NCI-H2196 treated with DMSO at 0.1 percent for 48 hours (cell line): Measurements from ENCODE around the gene DLG3.

Experiments used
- DNase-seq: peaks from one replicate; lab custom pipeline; 2025; ENCODE audit not compliant: unreplicated experiment; lab: John Stamatoyannopoulos, UW

The DLG3 gene

DNA sequence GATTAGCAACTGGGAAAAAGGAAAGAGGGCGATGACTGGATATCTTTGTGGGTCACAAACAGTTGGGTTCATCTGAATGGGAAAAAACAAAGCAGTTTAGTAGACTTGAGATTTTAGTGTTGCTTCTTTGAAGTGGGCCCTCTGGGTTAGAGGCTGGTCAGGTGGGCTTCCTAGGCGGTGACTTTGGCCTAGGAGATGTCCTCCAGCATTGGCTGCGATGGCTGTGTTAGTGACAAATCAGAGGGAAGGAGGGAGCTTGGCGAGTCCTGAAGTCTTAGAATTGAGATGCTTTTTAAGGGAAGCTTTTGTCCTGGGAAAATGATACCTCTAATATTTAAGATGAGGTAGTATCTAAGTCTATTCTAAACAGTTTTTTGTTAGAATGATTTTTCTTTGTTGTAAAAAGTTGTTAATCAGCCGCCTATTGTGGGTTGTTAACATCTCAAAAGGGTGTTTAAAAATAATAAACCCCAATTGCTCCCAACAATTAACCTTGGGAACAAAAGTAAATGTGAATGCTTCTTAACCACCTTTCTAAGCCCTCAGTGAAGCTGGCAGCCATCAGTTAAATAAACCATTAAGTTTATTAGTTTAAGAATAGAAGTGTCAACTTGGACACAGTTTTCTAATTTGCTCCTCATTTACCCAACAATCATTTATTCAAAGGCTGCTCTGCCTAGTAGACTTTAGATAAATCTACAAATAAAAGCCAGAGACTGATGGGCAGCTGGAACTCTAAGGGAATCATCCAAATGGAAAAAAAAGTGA, 31.7 kb downstream of the DLG3 start:
- DNase-seq = no peak

DNA sequence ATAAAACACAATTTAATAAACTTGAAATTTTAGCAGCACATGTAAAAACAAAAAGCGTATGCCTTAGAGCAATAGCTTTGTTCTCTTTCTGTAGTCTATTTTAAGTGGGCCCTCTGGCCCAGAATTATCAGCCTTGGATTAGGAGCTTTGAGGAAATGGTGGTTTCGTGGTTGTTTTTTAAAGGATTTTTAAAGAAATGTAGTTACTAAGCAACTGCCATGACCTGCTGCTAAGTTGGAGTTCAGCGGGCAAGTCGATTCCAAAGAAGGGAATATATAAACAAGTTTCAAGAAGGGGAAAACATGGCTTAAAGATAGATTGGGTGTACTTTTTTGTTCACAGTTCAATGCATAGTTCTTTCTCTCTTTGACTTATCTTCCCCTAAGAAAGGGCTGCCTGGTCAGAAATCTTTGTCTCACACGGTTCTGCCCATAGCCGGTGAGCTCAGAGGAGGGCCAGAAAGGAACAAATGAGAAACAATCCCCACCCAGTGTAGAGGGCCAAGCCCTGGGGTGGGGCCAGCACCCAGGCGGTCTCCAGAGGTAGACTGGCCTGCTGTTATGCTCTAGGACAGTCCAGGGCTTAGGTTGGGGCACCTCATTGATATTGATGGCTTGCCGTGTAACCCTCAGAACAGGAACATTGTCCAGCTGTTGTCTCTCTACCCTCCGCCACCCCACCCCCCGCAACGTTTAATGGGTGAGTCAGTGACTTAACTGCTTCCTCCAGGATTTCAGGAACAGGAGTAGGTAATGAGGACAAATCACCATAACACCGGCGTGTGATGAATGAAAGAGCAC, 32.5 kb downstream of the DLG3 start:
- DNase-seq = no peak

DNA sequence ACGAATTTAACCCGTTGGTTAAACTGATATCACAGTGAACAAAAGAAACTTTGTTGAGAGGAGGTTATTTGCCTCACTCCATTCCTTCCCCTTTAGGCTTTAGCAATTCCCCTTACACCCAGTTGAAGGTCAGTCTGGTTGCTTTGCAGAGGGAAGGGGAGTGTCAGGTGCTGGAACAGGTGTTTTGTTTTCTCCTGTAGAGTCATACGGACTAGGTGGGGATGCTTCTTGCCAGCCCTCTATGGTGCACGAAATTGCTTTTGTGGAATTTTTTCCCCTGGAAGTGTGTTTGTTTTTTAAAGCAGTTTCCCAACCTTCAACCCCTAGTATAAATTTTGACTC, 33.1 kb downstream of the DLG3 start:
- no peak for DNase-seq

DNA sequence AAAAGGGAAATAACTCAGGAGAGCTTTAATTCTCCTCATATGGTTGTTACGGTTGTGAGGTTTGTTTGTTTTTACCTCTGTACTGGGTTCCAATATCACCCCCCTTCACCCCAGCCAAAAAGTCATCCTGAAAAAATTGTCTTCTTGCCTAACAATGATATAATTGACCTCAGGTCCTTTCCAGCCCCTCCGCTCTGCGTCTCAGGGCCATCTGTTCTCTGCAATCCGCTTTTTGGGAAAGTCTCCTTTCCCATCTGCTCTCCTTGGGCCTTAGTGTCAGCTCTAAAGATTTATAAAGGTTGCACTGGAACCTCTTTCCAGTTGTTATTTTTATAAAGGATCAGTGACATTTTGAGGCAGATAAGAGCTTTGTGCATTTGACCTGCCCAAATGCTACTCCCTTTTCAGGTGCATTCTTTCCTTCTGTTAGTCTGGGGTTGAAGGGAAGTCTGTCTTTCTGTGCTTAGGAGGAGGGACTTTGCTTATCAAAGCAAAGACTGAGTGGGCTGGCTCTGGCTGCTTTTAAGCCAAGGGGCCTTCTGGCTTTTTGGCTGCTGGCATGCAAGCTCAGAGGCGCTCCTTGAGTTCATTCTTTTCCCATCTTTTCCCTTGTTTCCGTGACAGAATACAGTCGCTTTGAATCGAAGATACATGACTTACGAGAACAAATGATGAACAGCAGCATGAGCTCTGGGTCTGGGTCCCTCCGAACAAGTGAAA, 34.1 kb downstream of the DLG3 start:
- no peak for DNase-seq

DNA sequence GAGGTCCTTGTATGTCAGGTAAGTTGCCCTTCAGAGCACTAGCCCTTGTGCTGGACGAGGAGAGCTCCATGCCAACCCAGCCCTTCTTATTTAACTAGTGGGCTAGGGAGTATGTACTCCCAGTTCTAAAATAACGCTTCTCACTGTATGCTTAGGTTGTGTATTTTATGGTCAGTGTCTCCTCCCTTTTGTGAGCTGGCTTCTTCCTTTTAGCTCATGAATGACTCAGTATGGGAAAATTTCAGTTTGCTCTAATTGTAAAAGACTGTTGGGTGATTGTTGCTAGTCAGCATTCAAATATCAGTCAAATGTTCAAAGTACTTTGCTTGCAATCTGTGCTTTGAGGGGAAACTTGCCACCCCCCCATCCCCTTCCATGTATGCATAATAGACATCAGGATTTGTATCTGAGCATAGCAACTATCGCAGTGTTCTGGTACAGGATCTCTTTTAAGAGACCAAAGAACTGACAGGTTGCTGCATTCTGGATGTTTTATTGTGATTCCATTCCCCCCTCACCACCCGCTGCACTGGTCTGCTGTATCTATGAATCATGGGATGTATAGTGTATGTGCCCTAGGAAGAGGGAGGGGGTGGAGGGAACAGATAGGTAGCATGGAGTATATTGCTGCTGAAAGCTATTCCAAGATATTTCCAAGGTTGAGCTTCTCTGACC, 34.7 kb downstream of the DLG3 start:
- no peak for DNase-seq

DNA sequence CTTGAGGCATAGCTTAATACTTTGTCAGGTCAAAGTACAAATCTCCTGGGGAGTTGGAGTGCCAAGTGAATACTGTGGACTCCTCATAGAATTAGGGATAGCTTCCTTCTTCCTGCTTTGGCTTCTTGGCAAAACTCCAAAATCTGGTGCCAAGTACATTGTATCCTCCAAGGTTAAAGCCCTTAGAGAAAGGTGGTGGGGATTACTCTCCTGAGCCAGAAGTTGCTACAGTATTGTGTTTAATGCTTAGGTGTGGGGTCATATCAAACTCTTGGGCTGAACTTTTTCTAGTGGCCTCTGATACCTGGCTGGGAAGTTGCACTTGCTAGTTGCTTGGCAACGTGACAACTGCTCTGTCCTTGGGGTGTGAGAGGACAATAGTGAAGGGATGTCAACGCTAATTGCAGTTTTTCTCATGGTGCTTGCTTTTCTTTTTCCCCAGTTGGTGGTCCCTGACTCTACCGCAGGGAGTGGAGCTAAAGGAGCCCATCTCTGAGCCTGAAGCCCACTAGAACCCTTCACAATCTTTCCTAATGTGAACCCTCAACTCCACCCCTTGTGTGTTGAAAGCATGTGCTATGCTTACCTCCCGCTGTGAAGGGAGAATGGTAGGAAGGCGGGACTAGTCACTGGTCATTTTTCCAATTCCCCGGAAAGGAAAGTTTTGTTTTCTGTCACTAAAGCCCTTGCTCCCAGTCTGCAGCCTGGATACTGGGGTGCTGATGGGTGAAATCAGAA, 35.5 kb downstream of the DLG3 start:
- no peak for DNase-seq

DNA sequence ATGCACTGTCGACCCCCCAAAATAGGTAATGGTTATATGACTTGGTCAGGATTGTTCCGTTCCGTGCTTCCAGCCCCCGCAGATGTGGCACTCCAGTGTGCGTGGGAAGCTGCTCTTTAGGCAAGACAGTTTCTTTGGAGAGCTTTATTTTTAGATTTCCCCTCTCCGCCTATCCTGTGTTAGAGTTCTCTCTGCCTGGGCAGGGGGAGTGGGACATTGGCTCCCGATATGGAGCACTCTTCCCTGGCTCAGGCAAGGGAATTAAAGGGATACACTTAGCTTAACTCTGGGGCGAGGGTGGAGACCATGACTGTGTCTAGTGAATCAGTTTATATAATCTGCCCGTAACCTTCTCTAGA, 36.0 kb downstream of the DLG3 start:
- DNase-seq = no peak

DNA sequence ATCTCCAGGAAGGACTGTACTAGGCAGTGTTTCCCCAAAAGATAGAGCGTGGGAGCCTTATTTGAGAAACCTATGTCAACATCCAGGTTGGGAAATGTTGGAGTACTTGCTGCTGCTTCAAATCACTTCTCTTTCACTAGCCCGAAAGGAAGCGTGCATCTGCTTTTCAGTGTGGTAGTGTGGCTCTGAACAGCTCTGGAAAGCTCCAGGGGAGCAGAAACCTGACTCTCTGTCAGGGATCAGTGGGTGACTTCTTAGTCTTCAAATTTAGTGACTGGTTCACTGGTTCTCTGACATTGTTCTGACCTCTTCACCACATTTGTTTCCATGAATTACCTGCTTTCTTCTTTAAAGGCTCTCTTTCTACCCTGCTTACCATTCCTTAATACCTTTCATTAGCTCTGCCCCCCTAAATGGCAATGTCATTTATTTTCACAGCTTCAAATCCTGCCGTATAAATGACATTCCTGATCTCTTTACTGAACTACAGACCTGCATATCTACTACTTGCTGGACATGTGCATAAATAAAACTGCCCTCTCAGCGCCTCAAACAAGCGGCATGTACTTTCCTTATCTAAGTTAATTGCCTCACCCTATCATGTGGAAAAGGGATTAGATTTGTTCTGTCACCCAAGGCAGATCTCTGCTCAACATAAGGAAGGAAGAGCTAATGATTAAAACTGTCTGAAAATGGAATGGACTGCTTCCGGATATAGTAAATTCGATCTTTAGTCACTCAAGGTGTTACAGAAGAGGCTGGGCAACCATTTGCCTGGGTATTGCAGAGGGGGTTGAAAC, 37.0 kb downstream of the DLG3 start:
- DNase-seq = no peak

DNA sequence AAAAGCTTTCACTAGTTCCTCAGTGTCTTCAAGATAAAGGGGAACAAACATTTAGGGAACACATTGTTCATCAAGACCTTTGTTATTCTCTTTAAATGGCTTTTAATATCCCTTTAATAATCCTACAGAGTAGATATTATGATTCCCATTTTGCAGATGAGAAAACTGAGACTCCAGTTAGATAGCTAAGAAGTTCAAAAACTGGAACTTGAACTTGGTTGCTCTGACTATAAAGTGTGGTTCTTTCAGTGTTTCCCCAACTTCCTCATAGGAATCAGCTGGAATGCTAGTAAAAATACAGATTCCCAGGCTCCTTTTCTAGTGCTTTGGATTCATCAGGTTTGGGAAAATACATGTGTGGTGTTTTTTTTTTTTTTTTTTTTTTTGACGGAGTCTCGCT, 37.7 kb downstream of the DLG3 start:
- DNase-seq = no peak

DNA sequence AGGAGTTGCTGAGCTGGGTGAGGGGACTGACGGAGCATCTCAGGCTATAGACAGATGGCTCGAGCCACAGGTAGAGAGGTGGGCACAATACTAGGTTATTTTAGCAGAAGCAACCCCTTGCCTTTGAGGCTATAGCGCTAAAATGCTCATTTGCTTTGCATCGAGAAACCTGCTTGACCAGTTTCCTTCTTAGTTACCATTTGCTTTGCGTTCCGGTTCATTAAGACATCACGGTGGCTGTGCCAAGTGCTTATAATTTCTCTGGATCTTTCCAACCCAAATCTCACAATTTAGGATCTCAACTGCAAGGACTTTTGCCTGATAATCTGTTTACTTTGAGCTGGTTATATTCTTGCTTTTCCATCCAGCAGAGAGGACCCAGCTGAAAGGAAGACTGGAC, 40.8 kb downstream of the DLG3 start:
- no peak for DNase-seq

DNA sequence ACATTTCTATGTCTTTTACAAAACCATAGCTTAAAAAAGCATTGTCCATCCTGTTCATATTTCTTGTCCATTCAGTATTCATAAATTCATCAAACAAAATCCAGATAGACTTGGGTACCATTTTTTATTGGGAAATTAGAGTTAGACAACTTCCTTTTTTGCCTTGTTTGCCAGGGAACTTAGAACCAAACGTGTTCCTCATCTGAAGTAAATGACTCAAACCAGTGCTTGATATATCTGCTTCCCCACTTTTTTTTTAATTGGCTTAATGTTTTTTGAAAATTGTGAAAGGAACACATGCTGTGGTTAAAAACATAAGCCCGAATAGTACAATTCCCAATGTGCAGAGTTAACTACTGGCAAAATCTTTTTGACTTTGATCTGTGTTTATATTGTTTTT, 44.2 kb downstream of the DLG3 start:
- no peak for DNase-seq

DNA sequence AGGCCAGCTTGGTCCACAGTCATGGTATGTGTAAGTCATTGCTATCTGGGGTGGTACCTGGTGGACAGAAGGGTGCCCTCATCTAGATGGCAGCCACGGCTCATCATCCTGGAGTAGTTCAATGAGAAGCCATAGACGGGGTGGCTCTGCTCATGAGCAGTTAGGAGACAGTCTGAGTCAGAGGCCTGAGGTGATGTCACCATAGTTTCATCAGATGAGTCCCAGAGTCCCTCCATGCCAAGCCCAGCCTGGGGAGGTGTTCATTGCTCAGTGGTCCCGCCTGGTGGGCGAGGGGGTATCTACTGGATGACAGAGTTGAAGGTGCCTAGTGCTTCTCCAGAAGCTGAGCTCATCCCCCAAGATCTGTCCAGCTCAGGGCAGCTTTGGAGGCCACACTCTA, 49.8 kb downstream of the DLG3 start:
- DNase-seq = no peak

DNA sequence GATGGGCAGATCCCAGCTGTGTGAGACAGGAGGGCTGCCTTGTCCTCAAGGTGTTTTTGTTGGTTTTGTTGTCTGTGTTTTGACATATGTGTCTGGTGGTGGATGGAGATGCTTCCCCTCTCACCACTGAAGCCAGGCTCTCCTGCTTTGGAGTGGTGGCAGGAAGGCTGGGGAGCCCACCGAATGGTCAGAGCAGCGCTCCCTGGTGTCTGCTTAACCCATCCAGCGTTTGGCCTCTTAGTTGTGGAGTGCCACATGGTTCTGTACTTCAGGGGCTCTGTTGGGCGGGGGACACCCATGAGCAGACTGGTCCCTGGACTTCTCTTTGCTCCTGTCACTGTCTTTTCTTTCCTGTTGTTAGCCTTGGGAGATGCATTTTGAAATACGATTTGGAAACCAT, 51.9 kb downstream of the DLG3 start:
- DNase-seq = no peak

DNA sequence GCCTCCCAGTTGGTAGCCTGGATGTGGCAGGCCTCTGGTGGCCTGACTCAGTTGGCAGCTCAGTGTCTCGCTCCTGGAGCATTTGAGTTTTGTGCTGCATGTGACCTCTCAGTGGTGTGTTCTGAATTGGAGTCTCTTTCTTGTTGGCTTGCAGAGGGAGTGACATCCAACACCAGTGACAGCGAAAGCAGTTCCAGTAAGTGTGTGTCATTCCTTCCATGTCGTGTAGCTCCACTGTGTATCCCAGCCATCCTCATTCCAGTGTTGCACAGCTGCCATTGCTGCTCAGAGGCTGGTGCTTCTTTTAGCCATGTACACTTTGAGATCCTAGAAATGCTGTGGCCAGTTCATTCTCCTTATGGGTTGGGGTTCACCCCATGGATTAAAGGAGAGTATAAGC, 52.4 kb downstream of the DLG3 start:
- no peak for DNase-seq

DNA sequence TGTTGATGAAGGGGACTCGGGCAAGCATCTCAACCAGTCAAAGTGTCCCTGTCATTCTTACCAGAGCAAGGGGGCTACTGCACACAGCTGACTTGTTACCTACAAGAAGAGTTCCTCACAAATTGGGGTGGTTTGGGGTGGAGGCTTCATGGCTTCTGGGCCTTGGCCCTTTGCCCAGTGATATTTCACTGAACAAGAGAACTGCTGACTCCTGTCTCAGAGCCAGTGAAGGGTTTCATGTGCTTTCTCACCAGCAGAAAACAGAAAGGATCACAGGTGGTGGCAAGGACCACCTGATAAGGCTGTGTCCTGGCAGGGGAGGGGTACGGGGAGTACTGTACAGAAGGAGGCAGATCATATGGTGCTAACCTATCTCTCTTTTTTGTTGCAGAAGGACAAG, 53.5 kb downstream of the DLG3 start:
- DNase-seq = no peak

DNA sequence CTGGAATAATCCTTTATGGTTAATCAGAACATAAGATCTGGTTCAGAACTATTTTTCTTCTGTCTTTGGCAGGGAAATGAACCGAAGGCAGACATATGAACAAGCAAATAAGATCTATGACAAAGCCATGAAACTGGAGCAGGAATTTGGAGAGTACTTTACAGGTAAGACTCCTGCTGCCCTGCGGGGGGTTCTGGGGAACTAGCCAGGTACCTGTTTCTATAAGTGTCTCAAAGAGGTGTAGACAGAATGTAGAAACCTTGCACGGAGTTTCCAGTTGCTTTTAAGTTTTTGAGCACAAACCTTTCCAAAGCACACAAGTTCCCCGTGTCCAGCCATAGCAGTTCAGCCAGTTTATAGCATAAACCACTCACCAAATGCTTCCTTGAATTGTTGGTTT, 56.2 kb downstream of the DLG3 start:
- DNase-seq = no peak

DNA sequence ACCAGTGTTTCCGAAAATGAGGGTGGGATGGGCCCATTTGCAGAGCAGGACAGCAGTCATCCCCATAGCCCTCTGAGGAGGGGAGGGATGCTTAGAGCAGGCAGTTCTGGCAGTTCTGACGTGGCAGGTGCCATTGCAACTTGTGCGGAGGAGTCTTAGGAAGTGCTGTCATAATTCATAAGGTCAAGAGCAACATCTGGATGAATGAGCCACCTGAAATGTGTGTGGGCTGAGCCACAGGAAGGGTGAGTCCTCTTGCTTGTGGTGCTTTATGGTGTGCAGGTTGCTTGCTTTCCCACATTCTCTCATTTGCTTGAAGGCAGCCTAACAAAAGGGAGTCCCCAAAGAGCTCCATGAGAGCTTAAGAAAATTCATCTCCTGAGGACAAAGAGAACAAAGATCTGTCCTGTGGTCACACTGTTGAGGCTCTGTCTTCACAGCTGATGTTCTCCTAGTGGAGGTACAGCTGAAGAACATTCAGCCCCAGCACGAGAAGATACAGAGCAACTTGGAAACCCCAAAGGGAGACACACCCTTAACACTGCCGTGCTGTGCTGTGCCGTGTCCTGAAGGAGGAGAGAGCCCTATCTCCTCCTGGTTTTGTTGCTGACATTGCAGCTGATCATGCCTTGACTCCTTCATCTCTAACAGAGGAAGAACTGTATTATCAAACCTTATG, 60.3 kb downstream of the DLG3 start:
- no peak for DNase-seq

DNA sequence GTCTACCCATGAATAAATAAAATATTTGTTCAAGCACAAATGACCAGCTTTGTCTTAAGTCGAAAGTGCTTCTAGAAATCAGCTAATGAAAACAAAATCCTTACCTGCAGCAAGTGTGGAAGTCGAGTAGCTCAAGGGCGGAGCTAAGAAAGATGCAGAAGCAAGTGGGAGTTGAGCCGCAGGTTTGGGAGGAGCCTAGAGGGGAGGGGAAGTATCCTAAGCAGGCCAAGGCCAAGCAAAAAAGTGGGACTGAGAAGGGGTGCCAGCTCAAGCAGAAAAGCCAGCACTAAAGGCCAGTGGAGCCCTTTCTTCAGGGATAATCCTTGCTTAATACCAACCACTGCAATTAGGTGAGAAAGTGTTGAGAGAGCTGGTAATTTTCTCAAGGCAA, 60.8 kb downstream of the DLG3 start:
- DNase-seq = no peak

DNA sequence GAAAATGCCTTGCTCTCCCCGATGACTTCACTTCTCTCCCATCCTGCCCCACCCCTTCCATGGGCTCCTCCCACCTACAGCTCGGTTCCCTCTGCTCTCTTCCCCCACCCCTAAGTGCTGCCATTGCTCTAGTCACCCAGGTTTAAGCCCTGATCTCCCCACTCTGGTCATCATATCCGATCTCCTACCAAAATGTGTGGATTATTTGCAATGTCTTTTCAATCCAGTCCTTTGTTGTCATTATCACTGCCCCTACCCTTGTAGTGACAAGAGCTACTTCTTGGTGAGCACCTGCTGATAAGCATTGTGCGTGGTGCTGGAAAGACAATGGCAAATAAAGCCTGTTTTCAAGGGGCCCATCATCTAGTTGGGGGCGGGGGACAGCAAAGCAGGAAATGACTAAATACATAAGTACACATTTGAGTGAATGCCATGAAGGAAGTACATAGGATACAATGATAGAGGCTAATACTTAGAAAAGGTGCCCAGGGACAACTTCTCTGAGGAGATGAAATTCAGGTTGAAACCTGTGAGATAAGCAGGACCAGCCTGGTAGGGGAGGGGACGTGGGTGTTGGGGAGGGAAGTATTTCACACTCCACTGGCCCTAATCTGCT, 63.8 kb downstream of the DLG3 start:
- DNase-seq = peak; percentile 15
